HUES48 (cell line): ENCODE measurements around the gene PPP2R5C.

Experiments used
- H3K27ac ChIP-seq: one replicate; pipeline ENCODE4 v1.7.0; 2013; ENCODE audit warnings: low read depth, low read length, inconsistent platforms
- H3K27me3 ChIP-seq: 2 replicates; pipeline ENCODE4 v1.6.1; 2013; ENCODE audit warnings: mild to moderate bottlenecking, low read length; ENCODE audit not compliant: control insufficient read depth, insufficient read depth
- H3K36me3 ChIP-seq: 2 replicates; pipeline ENCODE4 v1.6.1; 2013; ENCODE audit warnings: low read length; ENCODE audit not compliant: control insufficient read depth, insufficient read depth
- H3K4me1 ChIP-seq: 2 replicates; pipeline ENCODE4 v1.6.1; 2013; ENCODE audit warnings: mild to moderate bottlenecking, low read length; ENCODE audit not compliant: control insufficient read depth, insufficient read depth
- H3K4me3 ChIP-seq: 2 replicates; pipeline ENCODE4 v1.5.1; 2013; ENCODE audit warnings: mild to moderate bottlenecking, low read depth, low read length
- H3K9ac ChIP-seq: 2 replicates; pipeline ENCODE4 v1.6.1; 2013; ENCODE audit warnings: mild to moderate bottlenecking, low read depth, low read length, moderate library complexity
- H3K9me3 ChIP-seq: 2 replicates; pipeline ENCODE4 v1.6.1; 2013; ENCODE audit warnings: low read length; ENCODE audit not compliant: control insufficient read depth, insufficient read depth

PPP2R5C gene

DNA sequence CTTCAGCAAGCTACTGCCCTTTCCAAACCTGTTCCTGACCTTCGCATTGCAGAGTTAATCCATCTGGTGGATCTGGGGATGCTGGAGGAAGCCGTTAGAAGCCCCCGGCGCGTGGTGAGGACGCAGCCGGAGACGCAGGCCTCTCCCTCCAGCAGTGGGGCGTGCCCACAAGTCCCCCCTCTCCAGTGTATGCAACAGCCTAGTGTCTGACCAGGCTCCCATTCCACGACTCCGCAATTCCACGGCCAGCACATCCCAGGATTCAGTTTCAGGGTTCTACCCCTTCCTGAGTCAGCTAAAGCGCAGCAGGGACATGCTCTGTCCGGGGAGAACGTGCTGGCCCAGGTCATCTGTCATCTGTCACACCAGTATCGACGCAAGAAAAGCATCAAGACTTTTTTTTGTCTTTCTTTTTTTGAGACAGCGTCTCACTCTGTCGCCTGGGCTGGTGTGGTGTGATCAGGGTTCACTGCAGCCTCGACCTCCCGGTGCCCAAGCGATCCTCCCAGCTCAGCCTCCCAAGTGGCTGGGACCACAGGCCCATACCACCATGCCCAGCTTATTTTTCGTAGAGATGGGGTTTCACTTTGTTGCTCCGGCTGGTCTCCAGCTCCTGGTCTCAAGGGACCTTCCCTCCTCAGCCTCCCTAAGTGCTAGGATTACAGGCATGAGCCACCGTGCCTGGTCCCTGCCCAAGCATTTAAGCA is 194.8 kb downstream of the PPP2R5C start:
- H3K4me3 ChIP-seq, result no peak overlapping the region
- no peaks in the 10 kb centered on the region for H3K36me3 ChIP-seq
- no peak overlapping the region for H3K9ac ChIP-seq
- no peaks in the 10 kb centered on the region for H3K9me3 ChIP-seq
- H3K27ac ChIP-seq, result no peak overlapping the region
- 0 out of 2 replicates have a peak, but pooled peaks cover 2% of the 10 kb centered on the region for H3K27me3 ChIP-seq
- no peaks in the 10 kb centered on the region for H3K4me1 ChIP-seq

DNA sequence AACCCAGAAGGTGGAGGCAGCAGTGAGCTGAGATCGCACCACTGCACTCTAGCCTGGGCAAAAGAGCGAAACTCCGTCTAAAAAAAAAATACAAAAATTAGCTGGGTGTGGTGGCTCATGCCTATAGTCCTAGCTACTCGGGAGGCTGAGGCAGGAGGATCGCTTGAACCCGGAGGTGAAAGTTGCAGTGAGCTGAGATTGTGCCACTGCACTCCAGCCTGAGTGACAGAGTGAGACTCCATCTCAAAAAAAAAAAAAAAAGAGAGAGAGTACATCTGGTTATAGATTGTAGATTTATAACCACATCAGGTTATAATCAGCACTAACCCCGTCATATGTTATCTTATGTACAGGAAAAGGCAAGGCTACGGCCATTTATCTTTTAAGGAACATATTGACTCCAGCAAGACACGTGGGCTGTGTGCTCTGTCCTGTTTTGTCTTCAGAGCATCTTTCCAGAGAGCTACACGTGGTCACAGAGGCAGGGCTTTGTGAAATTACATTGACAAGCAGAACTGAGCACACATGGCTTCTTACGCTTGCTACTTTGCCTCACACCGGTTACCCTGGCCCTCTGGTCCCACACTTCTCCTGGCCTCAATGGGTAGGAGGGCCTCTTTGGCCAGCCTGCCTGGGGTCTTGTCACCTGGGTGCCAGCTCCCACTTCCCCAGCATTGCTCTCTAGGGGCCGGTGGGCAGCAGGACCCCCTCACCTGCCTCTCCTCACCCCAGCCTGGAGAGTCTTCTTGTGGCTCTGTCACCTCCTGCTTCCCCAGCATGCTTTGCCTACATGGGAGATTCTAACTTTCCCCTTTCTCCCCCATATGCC is 196.1 kb downstream of the PPP2R5C start:
- Histone ChIP-seq H3K4me1 (no peaks in the 10 kb centered on the region), H3K27ac (no peak overlapping the region), H3K36me3 (no peaks in the 10 kb centered on the region), H3K9ac (no peak overlapping the region), H3K27me3 (peaks cover 12% of the 10 kb centered on the region), H3K9me3 (no peaks in the 10 kb centered on the region), H3K4me3 (no peak overlapping the region)

DNA sequence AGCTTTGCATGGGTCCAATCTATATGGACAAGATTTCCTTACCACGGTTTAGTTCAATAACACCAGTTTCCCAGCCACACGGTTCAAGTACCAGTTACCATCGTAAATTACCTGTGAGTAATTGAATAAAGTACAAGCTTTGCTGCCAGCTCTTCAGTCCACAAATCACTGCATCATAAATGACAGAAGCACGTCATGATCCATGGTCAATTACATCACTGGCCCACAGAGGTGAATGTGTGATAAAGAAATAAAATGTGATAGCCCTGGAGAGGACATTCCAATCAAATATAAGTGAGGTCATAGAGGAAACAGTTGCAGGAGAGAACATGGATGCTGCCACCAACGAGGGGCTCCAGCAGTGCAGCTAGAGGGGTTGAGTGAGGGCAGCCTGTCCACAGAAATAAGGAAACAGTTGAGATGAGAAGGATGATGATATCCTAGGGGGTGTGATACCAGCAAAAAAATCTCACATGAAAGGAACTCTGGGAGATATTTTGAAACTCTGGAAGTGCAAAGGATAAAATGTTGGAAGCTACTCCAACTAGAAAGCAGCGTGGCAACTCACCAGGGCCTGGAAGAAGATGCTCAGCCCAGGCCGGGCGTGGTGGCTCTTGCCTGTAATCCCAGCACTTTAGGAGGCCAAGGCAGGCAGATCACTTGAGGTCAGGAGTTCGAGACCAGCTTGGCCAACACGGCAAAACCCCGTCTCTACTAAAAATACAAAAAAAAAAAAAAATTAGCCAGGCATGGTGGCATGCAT is 197.1 kb downstream of the PPP2R5C start:
- Histone ChIP-seq H3K27ac (no peak overlapping the region), H3K4me3 (no peak overlapping the region), H3K9ac (no peak overlapping the region), H3K4me1 (no peaks in the 10 kb centered on the region), H3K27me3 (peaks cover 14% of the 10 kb centered on the region), H3K36me3 (no peaks in the 10 kb centered on the region), H3K9me3 (no peaks in the 10 kb centered on the region)

DNA sequence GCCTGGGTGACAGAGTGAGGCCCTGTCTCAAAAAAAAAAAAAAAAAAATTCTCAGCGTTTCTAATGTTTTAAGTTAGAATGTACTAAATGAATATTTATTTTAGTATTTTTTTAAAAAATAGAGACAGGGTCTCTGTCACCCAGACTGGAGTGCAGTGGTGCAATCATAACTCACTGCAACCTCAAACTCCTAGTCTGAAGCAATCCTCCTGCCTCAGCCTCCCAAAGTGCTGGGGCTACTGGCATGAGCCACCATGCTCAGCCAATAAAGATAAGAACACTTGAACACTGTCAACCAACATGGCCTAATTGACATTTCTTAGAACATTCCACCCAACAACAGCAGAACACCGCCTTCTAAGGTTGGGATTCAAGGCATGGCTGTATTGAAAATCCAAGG is 197.8 kb downstream of the PPP2R5C start:
- H3K9me3 ChIP-seq, result no peaks in the 10 kb centered on the region
- no peak overlapping the region for H3K27ac ChIP-seq
- H3K27me3 ChIP-seq, result peaks cover 17% of the 10 kb centered on the region
- H3K9ac ChIP-seq, result no peak overlapping the region
- no peaks in the 10 kb centered on the region for H3K36me3 ChIP-seq
- no peaks in the 10 kb centered on the region for H3K4me1 ChIP-seq
- no peak overlapping the region for H3K4me3 ChIP-seq

DNA sequence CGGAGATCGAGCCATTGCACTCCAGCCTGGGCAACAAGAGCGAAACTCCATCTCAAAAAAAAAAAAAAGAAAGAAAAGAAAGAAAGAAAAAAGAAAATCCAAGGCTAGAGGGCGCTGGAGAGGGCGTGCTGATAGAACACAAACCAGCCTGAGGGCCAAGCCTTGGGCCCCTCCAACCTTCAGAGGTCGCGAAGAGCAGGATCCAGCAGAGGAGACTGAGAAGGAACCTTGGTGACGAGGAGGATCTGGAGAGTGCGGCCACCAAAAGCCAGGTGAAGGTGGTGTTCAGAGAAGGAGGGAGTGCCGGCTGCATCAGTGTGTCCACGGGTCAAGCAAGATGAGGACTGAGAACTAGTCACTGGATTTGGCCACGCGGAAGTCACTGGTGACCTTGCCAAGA is 198.7 kb downstream of the PPP2R5C start:
- Histone ChIP-seq H3K4me3 (no peak overlapping the region), H3K4me1 (no peaks in the 10 kb centered on the region), H3K27ac (no peak overlapping the region), H3K9me3 (no peaks in the 10 kb centered on the region), H3K36me3 (no peaks in the 10 kb centered on the region), H3K9ac (no peak overlapping the region), H3K27me3 (peaks cover 17% of the 10 kb centered on the region)

DNA sequence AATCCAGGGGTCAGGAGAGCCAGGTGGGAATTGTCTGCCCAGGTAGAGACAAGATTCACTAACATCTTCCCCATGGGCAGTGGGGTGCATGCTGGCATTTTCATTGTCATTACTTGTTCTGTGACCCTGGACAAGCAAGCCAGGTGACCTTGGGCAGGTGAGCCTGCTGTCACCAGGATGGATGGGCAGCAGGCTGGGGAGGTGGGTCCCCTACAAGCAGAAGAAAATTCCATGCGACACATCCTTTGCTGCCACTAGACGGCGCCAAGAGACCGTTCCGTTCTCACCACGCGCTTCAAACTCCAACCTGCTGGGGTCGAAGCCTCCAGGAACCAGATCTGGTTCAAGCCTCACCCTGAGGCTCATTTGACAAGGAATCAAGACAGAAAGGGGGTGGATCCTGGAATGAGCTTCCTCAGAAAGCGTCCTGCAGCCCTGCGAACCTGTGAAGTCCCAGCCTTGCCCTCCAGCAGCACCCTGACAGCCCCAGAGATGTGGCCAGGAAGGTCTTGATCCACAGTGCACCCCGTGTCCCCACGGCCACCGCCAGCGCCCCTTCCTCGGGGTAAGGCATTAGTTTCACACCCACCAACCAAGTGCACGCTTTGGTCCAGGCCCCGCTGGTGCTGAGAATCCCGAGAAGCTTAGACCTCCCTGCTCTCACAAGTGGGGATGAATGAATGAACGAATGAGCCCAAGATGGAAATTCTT is 199.7 kb downstream of the PPP2R5C start:
- H3K9me3 ChIP-seq, result no peaks in the 10 kb centered on the region
- H3K36me3 ChIP-seq, result no peaks in the 10 kb centered on the region
- no peak overlapping the region for H3K27ac ChIP-seq
- H3K4me1 ChIP-seq, result peaks cover 4% of the 10 kb centered on the region; the same call in 1 of the 2 replicates
- no peak overlapping the region for H3K9ac ChIP-seq
- H3K4me3 ChIP-seq, result no peak overlapping the region
- H3K27me3 ChIP-seq, result peaks cover 17% of the 10 kb centered on the region

DNA sequence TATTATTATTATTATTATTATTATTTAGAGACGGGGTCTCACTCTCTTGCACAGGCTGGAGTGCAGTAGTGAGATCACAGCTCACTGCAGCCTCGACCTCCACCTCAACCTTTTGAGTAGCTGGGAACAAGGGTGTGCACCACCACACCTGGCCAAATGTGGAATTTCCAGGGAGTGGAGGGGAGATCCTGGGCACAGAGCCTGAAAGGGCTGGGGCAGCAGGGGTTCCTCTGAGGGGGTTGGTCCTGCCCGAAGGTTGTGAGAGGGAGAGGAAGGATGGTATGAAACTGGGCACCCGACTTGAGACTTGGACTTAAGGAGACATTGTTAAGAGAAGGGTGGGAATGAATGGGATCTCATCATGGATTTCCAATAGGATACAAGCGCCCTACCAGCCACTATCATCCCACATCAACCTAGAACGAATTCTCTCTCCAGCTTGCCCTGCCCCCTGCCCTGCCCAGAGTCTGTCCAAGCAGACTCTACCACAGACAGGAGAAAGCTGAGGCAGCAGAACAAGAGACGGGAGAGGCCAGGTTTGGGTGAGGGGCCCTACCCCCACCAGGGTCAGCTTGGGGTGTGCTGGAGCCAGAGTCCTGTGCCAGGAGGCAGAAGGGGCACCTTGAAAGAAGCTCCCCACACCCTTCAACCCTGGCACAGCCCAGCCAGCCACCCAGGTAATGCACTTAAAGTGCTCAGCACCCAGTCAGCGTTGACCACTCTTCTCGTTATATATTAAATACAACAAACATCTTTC is 200.4 kb downstream of the PPP2R5C start:
- H3K9me3 ChIP-seq, result no peaks in the 10 kb centered on the region
- no peak overlapping the region for H3K27ac ChIP-seq
- no peaks in the 10 kb centered on the region for H3K36me3 ChIP-seq
- H3K4me3 ChIP-seq, result no peak overlapping the region
- H3K27me3 ChIP-seq, result peaks cover 17% of the 10 kb centered on the region
- H3K4me1 ChIP-seq, result peaks cover 10% of the 10 kb centered on the region; the same call in 1 of the 2 replicates
- no peak overlapping the region for H3K9ac ChIP-seq

DNA sequence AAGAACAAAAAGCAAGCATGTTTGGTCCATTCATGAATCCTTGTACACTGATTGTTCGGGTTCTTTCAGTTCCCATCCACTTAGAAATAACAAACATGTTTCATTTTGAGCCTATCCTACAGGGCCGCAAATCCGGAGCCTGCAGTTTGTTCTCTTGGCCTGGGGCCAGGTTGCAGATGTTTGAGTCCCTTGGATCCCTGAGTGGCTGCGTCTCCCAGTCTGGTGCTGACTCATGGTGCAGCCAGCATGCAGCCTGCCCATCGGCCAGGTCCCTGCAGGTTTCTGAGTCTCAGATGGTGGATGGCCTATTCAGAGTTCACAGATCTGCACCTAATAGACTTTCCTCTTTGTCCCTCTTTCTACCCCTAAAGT is 201.0 kb downstream of the PPP2R5C start:
- H3K4me3 ChIP-seq, result no peak overlapping the region
- H3K9me3 ChIP-seq, result no peaks in the 10 kb centered on the region
- no peaks in the 10 kb centered on the region for H3K36me3 ChIP-seq
- no peak overlapping the region for H3K27ac ChIP-seq
- H3K27me3 ChIP-seq, result peaks cover 17% of the 10 kb centered on the region
- H3K9ac ChIP-seq, result no peak overlapping the region
- peaks cover 10% of the 10 kb centered on the region; the same call in 1 of the 2 replicates for H3K4me1 ChIP-seq

DNA sequence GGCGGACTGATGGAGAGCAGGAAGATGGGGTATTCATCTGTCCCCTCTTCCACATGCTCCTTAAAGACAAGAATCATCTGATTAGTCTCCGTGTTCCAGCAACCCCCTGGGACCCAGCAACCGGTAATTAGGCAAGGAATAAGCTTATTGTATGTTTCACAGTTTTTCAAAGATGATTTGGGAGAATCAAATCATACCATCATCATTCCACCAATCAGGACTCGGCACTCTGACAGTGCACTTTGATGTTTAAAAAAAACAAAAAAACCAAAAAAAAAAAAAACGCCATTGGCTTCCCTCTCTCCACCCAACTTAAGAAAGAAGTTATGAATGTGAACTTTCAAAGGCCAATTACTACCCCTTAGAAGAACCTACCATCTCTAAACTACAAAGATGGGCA is 201.5 kb downstream of the PPP2R5C start:
- Histone ChIP-seq H3K27me3 (peaks cover 17% of the 10 kb centered on the region), H3K4me3 (no peak overlapping the region), H3K4me1 (peaks cover 10% of the 10 kb centered on the region; the same call in 1 of the 2 replicates), H3K9ac (no peak overlapping the region), H3K9me3 (no peaks in the 10 kb centered on the region), H3K36me3 (0 out of 2 replicates have a peak, but pooled peaks cover 3% of the 10 kb centered on the region), H3K27ac (no peak overlapping the region)
